Cardiac muscle cell (in vitro differentiated cells and primary cell): ENCODE measurements around the gene MAS1. TPM values are rescaled to one million over a fixed set of nuclear protein-coding genes. Genes with fewer than 3 reads are reported as not detected.

Source experiments
- DNase-seq, 2 donors: peaks; one replicate each; pipeline versions ENCODE4 v3.0.0 to v3.0.0-alpha.2; 2010 to 2017; ENCODE audit warnings: low read depth in 1 of 2, low spot score in 1 of 2
- H3K27ac ChIP-seq: fragments of 200-600 bp; sonication (generic); 2 replicates; pipeline ENCODE4 v1.5.1; 2016
- H3K27me3 ChIP-seq: fragments of 200-600 bp; sonication (generic); 2 replicates; pipeline ENCODE4 v1.6.0; 2016; ENCODE audit warnings: control low read depth
- H3K36me3 ChIP-seq: fragments of 200-600 bp; sonication (generic); 2 replicates; pipeline ENCODE4 v1.5.1; 2016; ENCODE audit warnings: control low read depth
- H3K4me1 ChIP-seq: fragments of 200-600 bp; sonication (generic); 2 replicates; pipeline ENCODE4 v1.8.1; 2017; ENCODE audit warnings: low read depth, mild to moderate bottlenecking, mixed run types
- H3K4me3 ChIP-seq: fragments of 200-600 bp; sonication (generic); 2 replicates; pipeline ENCODE4 v1.5.1; 2016; ENCODE audit warnings: mild to moderate bottlenecking
- H3K9me3 ChIP-seq: fragments of 200-600 bp; sonication (generic); 2 replicates; pipeline ENCODE4 v1.5.1; 2017; ENCODE audit warnings: low read depth, mild to moderate bottlenecking, control low read depth
- polyA plus RNA-seq: library from polyadenylated mRNA; unstranded; fragments of >200 nt; fragmentation: Nextera tagmentation; extraction: Ambion mirVana; gene quantifications from 2 replicates; pipeline ENCODE4 v1.2.1, GENCODE V29; 2016
- total RNA-seq: library from RNA; depleted of rRNA; stranded (reverse); fragments of >200 nt; gene quantifications from 2 replicates; pipeline ENCODE4 v1.2.3, GENCODE V29; 2016
- TF ChIP-seq, protein P1 (sequence below): IDR thresholded peaks from 2 replicates; pipeline ENCODE4 v1.5.1; 2012; ENCODE audit warnings: low read depth, mild to moderate bottlenecking, low read length

Gene MAS1
- total and polyA plus RNA-seq, 2 experiments from 2014 or later, result not detected

DNA sequence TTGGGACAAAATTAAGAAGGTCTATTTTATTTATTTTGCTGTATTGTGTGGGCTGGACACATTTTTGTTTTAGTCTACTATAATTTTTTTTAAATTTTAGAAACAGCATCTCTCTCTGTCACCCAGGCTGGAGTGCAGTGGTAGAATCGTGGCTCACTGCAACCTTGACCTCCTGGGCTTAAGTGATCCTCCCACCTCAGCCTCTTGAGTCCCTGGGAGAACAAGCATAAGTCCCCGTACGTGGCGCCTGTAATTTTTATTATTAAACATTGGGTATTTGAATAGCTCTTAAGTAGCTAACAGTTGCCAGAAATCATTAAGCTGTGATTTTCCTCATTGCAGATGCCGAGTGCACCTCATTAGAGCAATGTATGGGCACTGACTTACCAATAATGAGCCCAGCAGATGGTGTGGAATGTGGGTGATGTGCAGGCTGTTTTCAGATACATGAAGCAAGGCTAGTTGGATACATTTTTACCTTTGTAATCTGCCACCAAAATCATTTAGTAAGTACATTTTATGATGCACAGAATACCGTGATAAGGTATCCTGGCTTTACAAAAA is 10.3 kb upstream of the MAS1 start:
- no peak overlapping the region for H3K27ac ChIP-seq
- H3K4me1 ChIP-seq, result peaks cover 8% of the 10 kb centered on the region
- no peaks in the 10 kb centered on the region for H3K27me3 ChIP-seq
- no peaks in the 10 kb centered on the region for H3K9me3 ChIP-seq
- no peaks in the 10 kb centered on the region for H3K36me3 ChIP-seq
- no peak for DNase-seq
- H3K4me3 ChIP-seq, result no peak overlapping the region
- TF ChIP-seq, protein P1, sequence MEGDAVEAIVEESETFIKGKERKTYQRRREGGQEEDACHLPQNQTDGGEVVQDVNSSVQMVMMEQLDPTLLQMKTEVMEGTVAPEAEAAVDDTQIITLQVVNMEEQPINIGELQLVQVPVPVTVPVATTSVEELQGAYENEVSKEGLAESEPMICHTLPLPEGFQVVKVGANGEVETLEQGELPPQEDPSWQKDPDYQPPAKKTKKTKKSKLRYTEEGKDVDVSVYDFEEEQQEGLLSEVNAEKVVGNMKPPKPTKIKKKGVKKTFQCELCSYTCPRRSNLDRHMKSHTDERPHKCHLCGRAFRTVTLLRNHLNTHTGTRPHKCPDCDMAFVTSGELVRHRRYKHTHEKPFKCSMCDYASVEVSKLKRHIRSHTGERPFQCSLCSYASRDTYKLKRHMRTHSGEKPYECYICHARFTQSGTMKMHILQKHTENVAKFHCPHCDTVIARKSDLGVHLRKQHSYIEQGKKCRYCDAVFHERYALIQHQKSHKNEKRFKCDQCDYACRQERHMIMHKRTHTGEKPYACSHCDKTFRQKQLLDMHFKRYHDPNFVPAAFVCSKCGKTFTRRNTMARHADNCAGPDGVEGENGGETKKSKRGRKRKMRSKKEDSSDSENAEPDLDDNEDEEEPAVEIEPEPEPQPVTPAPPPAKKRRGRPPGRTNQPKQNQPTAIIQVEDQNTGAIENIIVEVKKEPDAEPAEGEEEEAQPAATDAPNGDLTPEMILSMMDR, result no peak

DNA sequence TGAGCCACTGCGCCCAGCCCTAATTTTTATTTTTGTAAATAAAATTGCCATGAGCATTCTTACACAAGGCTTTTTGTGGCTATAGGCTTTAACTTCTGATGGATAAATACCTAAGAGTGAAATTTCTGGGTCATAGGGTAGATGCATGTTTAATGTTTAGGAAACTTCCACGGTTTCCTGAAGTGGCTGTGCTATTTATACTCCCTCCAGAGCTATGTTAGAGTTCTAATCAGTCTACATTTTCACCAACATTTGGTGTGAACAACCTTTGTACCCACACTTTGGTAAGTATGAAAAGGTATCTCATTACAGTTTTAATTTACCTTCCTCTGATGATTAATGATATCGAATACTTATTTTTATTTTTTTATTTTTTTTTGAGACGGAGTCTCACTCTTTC is 6.1 kb upstream of the MAS1 start:
- Histone ChIP-seq H3K27me3 (no peaks in the 10 kb centered on the region), H3K9me3 (no peaks in the 10 kb centered on the region), H3K27ac (peak overlapping the region; percentile 20), H3K4me3 (no peak overlapping the region), H3K36me3 (no peaks in the 10 kb centered on the region), H3K4me1 (peaks cover 19% of the 10 kb centered on the region)
- TF ChIP-seq, protein P1, result no peak
- peak in 1 of 2 donors; percentile 28 for DNase-seq

DNA sequence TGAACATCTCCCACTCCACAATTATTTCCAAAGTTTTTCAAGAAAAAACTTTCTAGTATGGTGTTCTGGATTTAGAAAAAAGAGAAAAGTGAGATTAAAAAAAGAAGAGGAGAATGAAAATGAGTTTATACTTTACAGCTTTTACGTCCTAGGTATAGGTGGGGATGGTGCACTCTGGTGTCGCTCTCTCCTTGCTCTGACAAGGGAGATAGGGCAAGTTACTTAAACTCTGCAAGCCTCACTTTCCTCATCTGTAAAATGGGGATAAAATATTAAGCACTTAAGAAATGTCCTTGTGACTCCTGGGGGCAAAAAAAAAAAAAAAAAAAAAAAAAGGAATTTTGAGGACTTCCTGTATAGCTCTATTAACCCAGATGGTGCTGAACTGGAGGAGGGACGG is 4.5 kb upstream of the MAS1 start:
- Histone ChIP-seq H3K4me3 (no peak overlapping the region), H3K27ac (no peak overlapping the region), H3K27me3 (no peaks in the 10 kb centered on the region), H3K9me3 (no peaks in the 10 kb centered on the region), H3K36me3 (no peaks in the 10 kb centered on the region), H3K4me1 (peaks cover 19% of the 10 kb centered on the region)
- no peak for DNase-seq
- TF ChIP-seq, protein P1, result no peak

DNA sequence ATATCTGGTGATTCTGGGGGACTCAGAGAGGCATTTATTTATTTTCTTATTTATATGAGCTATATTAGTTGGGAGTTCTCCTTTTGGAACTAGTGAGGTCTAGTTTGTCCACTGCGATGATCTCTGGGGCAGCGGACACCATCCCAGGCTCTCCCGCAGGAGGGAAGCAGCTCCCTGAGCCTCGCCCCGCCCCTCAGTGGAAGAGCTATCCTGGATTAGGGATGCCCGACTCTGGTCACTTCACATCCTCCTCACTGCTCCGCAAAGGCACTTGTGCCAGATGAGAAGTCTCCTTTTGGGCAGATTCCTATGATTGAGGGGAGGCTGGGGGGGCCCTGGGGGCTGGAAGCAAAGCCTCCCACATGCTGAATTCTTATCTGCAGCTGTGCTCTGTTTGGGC is 3.6 kb upstream of the MAS1 start:
- Histone ChIP-seq H3K4me1 (peaks cover 19% of the 10 kb centered on the region), H3K27ac (peak overlapping the region; percentile 26), H3K9me3 (no peaks in the 10 kb centered on the region), H3K4me3 (no peak overlapping the region), H3K36me3 (no peaks in the 10 kb centered on the region), H3K27me3 (no peaks in the 10 kb centered on the region)
- DNase-seq, result no peak
- TF ChIP-seq, protein P1, result no peak

DNA sequence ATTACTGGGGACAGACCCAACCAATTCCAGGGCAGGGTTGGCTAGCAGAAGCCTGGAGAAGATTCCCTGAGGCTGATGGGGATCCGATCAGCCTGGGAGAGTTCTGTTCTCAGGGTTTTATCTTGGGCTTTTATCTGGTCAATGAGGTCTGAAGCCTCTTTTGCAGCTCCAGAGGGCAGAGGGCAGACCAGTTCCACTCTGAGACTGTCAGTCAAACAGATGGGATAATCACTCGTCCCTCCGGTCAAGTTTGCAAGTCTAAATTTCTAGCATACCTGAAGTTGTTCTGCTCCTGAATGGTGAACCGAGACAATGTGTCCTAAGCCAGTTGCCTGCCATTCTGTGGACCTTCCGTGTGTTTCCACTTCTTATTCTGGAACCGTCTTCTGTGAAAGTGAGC is 3.0 kb upstream of the MAS1 start:
- Histone ChIP-seq H3K4me3 (no peak overlapping the region), H3K36me3 (no peaks in the 10 kb centered on the region), H3K9me3 (no peaks in the 10 kb centered on the region), H3K27me3 (no peaks in the 10 kb centered on the region), H3K27ac (peak overlapping the region; percentile 26), H3K4me1 (peaks cover 19% of the 10 kb centered on the region)
- peak in 1 of 2 donors; percentile 24 for DNase-seq
- TF ChIP-seq, protein P1, result no peak
